Hematopoietic multipotent progenitor cell (in vitro differentiated cells): ENCODE data around the gene IL17B. TPM values are rescaled to one million over a fixed set of nuclear protein-coding genes. Genes with fewer than 3 reads are reported as not detected.
"Not testable (repeated sequence)": the region's sequence is repeated elsewhere in the genome, so short reads cannot be mapped to it uniquely, and the experiment has no call there.

Experiments
- DNase-seq, 3 donors: peaks; one replicate each; pipeline ENCODE4 v3.0.0-alpha.2; 2011 to 2015; ENCODE audit warnings: low read depth in 2 of 3, low spot score in 2 of 3
- total RNA-seq: library from RNA; depleted of rRNA; stranded (reverse); fragments of >200 nt; gene quantifications from one replicate; pipeline ENCODE4 v1.2.3, GENCODE V29; 2012

Gene IL17B
- total RNA-seq, 1 donor: not detected

DNA sequence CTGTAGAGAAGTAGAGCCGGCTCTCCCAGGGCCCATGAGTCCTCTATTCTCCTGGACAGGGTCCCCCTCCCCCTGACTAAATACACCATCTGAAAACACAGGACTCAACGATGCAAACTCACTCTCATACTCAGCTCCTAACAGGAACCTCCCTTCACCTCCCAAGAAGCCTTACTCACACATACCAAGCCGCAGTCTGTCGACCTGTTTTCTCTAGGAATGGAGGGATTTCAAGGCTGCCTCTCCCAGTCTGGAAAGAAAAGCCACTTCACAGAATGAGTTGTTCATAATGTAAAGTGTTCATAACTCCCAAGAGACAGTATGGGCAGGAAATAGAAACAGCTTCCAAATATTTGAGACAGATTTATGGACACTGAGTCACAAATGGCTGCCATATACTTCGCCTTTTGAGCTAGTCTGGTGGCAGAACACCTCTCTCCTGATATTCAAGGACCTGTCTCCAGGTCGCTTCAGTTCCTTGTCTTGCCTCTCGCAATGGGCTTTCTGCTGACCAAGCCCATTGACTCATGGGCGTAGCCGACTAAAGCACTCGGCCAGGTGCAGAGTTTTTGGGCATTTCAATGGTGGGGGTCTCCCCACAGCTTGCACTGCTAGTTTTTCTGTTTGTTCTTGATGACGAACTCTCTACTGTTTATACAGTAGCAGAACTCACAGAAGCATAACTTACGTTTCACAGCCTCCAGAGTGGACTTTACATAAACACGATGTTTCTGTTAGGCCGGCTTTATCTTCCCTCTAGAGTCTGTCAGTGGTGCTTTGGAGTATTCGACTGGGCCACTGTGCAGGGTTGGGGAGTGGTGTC lies 25.0 kb upstream of the IL17B start:
- no peak for DNase-seq

DNA sequence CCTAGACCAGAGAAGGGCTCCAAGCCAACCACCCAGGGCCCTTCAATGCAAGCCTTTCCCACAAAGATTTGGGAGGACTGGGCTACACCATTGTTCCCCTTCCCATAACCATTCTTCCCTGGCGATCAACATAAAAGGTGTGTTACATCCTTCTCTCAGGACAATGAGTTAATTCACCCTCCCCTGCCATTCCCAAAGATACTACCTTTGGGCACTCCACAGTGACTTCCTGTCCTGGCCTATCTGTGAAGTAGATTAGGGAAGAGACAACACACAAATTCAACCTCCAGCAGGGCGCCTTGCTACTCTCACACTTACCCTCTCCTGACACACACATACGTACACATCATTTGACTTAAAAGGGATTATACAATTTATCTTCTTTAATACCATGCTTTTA lies 23.2 kb upstream of the IL17B start:
- DNase-seq: no peak

- no peak for DNase-seq
Observed at GRCh38 chr5:149401051-149401450, 22.0 kb upstream of the IL17B start.

GRCh38 chr5:149400304-149400703 lies 21.2 kb upstream of the IL17B start:
- DNase-seq: no peak

- DNase-seq: no peak
Observed at GRCh38 chr5:149399775-149400174, 20.7 kb upstream of the IL17B start.

- not testable (repeated sequence) for DNase-seq
Observed at GRCh38 chr5:149398747-149399266, 19.7 kb upstream of the IL17B start.

DNA sequence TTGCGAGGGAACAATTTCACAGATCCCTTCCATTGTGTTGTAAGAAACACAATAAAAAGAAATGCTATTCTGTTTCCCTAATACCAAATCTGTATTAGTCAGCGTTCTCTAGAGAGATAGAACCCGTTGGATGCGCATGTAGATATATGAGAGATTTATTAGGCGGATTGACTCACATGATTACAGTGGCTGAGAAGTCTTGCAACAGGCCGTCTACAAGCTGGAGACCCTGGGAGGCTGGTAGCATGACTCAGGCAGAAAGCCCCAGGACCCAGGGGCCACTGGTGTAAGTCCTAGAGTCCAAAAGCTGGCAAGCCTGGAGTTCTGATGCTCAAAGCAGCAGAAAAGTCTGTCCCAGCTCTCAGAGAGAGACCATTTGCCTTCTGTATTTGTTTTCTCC lies 18.4 kb upstream of the IL17B start:
- DNase-seq: no peak

DNA sequence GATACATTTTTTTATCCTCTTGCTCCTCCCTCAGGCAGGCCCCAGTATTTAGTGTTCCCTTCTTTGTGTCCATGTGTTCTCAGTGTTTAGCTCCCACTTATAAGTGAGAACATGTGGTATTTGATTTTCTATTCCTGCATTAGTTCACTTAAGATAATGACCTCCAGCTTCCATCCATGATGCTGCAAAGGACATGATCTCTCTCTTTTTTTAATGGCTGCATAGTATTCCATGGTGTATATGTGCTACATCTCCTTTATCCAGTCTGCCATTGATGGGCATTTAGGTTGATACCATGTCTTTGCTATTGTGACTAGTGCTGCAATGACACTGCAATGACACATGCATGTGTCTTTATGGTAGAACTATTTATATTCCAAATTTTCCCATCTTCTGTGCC lies 15.9 kb upstream of the IL17B start:
- not testable (repeated sequence) for DNase-seq

- DNase-seq: no peak
Observed at GRCh38 chr5:149392718-149393117, 13.6 kb upstream of the IL17B start.

GRCh38 chr5:149391524-149391923 lies 12.4 kb upstream of the IL17B start:
- no peak for DNase-seq

GRCh38 chr5:149391076-149391475 lies 12.0 kb upstream of the IL17B start:
- not testable (repeated sequence) for DNase-seq

GRCh38 chr5:149389552-149390495 lies 10.7 kb upstream of the IL17B start:
- no peak for DNase-seq

DNA sequence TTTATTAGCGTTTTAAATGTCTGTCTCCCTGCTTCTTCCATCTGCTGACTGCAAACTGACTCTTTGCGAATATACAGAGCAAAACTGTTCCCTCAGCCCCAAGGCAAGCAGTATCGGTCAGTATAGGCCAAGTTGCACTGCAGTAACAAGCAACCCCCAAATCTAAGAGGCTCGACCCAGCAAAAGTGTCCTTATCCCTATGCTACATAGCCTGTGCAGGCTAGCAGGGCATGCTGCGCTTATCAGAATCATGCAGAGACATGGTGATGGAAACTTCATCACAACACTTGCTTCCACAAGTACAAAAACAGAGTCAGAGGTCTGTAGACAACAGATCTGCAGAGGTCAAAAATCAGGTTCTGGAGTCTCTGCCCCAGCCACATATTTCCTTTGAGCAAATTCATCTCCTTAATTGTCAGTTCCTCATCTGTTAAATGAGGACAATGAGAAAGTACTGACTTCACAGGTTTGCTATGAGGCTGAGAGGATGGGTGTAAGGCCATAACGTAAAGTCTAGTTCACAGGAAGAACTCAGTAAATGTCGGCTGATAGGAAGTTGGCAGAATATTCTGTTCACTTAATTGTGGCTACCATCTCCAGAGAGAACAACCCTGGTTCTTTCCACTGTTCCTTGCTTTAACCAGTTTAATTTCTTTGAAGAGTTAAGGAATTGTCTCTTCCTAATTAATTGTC lies 9.6 kb upstream of the IL17B start:
- DNase-seq: no peak

GRCh38 chr5:149387982-149388381 lies 8.9 kb upstream of the IL17B start:
- no peak for DNase-seq

DNA sequence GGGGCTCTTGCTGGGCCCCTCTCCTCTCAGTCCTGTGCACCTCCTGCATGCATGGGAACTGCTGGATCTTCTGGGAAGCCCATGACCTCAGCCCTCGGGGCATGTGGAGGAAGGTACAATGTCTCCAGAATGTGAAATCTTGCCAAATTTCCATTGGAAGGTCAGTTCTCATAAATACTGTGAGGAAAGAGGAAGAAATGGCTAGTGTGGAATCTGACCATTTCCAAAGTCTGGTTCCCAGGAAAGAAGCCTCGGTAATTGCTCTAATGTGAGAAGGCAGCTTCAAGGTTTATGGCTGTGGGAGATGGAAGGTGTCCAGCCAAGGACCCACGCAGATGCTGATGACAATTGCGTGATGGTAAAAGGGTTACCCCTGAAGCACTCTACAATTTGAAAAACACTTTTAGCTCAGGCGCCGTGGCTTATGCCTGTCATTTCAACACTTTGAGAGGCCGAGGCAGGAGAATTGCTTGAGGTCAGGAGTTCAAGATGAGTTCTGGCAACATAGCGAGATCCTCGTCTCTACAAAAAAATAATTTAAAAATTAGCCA lies 8.1 kb upstream of the IL17B start:
- DNase-seq: no peak

GRCh38 chr5:149386166-149386565 lies 7.1 kb upstream of the IL17B start:
- no peak for DNase-seq

DNA sequence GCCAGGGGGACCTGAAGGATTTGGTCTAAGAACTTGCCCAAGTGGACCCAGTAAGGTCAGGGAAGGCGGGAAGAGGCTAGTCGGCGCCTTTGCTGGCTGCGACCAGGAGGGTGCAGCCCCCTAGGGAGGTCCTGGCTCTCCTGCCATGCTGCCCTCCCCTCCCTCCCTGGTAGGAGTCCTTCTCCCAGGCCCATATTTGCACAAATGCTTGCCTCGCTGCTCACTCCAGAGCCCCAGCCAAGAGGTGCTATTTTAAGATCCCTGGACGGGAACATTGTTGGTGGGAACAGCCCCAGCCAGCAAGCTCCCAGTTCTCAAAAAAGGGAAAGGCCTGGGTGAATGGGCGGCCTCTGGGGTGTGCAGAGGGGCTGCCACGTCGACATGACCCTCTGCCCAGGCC lies 4.3 kb upstream of the IL17B start:
- no peak for DNase-seq

DNA sequence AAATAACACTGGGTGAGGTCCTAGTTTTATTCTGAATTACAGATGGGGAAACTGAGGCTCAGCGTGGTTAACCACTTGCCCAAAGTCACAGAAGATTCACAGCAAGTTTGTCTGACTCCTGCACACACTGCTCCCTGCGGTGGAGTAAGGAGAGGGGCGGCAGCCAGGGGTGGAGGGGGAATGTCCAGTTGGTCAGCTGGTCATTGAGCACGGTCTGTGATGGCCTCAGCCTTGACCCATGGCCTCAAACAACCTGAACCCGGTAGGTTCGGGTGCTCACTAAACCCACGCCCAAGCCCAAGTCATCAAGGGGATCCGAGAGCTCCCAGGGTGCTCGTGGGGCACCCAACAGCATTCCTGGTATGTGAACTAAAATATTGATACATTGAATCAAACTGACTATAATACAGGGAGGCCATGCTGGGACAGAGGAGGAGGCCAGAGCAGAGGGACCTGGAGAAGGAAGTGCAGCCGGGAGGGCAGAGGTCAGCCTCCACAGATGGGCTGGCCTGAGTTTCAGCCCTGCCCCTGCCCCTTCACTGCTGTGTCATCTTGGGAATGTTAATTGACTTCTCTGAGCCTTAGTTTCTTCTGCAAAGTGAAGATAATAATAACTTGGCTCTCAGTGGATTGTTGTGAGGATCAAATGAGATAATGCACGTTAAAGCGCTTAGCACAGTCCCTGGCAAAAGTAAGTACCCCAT lies 3.6 kb upstream of the IL17B start:
- no peak for DNase-seq

DNA sequence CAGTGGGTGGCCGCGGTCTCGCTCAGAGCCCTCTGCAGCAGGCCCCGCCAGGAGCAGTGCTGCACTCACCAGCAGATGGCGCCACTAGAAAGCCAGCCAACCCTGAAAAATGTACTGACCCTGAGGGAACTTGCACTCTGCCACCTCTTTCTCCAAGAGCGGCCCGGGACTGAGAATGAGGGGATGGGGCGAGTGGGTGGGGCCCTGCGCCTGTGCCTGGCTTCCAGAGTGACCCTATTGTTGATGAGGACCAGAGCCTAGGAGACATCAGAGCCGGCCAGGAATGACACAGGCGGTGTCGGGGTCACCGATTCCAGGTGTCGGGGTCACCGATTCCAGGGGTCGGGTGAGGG lies 2.9 kb upstream of the IL17B start:
- peak in 2 of 3 donors; percentile 59 to 76 for DNase-seq
